ENCODE results near the gene WTIP.

- TF ChIP-seq, protein P1, sequence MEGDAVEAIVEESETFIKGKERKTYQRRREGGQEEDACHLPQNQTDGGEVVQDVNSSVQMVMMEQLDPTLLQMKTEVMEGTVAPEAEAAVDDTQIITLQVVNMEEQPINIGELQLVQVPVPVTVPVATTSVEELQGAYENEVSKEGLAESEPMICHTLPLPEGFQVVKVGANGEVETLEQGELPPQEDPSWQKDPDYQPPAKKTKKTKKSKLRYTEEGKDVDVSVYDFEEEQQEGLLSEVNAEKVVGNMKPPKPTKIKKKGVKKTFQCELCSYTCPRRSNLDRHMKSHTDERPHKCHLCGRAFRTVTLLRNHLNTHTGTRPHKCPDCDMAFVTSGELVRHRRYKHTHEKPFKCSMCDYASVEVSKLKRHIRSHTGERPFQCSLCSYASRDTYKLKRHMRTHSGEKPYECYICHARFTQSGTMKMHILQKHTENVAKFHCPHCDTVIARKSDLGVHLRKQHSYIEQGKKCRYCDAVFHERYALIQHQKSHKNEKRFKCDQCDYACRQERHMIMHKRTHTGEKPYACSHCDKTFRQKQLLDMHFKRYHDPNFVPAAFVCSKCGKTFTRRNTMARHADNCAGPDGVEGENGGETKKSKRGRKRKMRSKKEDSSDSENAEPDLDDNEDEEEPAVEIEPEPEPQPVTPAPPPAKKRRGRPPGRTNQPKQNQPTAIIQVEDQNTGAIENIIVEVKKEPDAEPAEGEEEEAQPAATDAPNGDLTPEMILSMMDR (IDR thresholded peaks at IDR 0.05) = no peak
- TF ChIP-seq POLR2A (IDR thresholded peaks at IDR 0.05) = no peak
These were observed 1.1 kb upstream of the WTIP start for GRCh38 chr19:34480491-34480890.

Measured in body of pancreas (tissue), 4 donors.